ENCODE results near the gene ABCG2.

The ABCG2 gene

DNA sequence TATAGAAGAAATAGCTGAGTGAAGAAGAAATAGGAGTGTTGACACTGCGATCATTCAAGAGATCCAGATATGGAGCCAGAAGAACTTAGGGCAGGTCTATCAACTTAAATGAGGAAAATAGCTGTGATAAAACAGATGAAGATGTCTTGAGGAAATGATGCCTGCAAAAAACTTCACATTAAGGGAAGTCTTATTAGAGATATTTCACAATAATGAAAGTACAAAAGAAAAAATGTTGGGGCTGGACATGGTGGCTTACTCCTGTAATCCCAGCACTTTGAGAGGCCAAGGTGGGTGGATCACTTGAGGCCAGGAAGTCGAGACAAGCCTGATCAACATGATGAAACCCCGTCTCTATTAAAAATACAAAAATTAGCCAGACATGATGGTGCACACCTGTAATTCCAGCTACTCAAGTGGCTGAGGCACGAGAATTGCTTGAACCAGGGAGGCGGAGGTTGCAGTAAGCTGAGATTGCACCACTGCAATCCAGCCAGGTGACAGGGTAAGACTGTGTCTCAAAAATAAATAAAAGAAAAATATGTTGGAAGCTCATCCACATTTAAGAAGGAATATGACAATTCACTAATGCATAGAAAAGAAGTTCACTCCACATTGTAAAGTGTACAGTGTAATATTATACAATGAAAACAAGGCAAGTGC lies 94.7 kb downstream of the ABCG2 start:
- no peak for DNase-seq (ENCODE audit: low spot score)

DNA sequence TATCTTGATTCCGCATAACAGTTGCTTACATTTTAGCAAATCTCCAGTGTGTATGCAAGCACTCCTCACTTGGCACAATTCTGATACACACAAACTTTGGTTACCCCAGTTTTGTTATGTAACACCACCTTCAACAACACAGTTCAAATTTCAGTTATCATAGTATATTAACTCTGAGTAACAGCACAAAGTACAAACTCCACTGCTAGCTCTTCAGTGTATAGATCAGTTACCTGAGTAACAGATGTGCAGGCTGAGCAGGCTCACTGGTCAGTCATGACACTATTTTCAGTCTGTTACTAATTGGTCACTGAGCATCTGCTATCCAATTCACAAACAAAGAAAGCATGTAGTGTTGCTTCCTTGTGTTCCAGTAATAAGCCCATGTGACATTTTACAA lies 95.6 kb downstream of the ABCG2 start:
- DNase-seq (ENCODE audit: low spot score) = no peak

DNA sequence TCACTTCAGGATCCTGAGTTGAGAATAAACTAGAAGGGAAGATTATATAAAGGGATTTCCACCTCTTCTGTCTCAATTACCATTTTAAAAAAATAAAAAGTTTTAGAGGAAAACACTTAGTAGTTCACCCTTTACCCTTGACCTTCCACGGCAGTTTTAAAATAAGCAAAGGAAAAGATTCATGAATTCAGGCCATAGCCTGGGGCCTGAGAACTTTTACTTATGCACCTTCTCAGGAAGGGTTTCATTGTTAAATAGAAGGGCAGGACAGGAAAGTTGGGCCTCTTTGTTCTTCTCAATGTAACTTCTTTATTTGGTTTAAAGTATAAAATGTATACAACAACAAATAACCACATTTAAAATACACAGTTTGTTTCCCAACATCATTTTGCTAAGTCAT lies 96.1 kb downstream of the ABCG2 start:
- no peak for DNase-seq (ENCODE audit: low spot score)

DNA sequence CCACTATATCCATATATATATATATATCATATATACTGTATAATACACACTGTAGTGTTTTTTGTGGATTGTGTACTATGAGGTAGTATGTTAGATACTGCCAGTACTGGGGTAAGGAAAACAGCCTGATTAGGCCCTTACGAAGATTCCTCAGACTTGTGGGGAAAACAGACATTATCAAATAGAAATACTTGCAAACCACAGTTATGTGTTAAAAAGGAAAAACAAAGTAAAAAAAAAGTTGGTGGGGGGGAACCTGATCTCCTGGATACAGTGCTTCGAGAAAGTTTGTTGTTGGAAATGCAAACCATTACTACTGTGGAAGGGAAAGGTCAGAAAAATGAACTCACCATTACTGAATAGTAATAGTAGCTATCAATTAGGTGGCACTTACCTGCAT lies 98.0 kb downstream of the ABCG2 start:
- no peak for DNase-seq (ENCODE audit: low spot score)

DNA sequence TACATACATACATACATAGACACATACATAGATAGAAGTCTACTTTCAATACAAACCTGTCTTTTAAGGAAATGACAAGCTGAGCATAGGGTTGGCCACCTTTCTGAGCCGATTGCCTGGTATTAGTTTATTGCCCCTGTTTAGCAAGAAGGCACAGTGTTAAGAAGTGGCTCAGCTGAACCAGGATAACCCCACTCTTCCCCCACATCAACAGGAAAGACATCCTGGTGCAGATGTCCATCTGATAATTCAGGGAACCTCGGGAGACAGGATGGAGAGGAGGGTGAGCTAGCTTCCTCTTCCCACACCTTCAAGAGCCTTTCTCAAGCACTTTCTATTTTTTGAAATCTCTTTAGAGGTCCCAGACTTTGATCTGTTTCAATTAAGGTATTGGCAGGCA lies 98.7 kb downstream of the ABCG2 start:
- no peak for DNase-seq (ENCODE audit: low spot score)

DNA sequence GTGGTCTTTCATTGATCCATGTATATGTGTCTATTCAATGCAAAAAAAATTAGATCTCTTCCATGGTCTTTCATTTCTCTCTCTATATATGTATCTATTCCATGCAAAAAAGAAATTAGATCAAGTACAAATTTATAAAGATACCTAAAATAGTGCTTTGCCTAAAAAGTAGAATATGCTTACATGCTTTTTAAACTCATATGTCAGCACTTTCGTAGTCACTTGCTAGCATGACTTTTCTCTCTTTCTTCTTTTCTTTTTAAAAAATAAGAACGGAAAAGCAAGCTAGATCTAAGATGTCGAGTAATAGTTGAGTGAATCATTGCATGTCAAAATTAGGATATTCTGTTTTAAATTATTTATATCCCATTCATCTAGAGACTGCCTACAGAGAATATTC lies 100.1 kb downstream of the ABCG2 start:
- DNase-seq (ENCODE audit: low spot score) = no peak

DNA sequence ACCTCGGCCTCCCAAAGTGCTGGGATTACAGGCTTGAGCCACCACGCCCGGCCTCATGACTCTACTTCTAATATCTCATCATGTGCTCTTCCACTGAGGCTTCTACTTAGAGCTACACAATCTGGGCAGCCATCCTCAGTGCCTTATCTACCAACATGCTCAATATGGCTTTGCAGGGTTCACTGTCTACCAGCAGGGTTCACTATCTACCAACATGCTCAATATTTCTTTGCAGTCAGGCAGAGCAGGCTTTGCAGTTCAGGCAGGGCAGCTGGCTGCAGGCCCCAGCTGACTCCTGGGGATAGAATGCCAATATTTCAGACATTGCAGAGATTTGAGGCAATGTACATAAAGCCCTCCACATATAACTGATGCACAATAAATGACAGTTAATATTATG lies 103.5 kb downstream of the ABCG2 start:
- peak; percentile 64 for DNase-seq (ENCODE audit: low spot score)

DNA sequence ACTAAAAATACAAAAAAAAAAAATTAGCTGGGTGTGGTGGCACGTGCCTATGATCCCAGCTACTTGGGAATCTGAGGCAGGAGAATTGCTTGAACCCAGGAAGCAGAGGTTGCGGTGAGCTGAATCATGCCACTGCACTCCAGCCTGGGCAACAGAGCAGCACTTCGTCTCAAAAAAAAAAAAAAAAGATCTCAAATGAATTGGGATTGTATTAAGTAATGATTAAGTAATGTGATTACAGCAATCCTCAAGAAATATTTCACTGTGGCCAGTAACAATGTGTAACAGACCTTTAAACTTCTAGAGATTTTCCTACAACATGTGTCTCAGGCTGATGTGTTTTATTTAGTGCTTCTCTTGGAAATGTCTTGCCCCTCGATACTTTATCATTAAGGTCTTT lies 104.2 kb downstream of the ABCG2 start:
- no peak for DNase-seq (ENCODE audit: low spot score)

DNA sequence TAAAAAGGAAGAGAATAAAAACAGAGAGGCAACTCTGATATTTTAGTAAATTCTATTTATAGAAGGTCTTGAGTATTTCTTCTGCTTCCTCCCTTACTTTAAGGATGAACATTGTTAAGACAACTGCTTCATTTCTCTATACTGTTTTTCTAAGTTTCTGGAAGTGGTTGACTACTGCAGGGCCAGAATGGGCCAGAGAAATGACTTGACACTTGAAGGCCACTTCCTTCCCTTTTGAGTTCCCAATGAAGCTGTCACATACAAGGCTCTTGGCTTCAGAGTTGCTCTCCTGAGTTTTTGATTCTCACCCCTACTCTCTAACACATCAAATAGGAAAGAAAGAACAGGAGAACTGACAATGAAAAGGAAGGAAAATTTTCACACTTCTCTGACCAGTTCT lies 113.4 kb downstream of the ABCG2 start:
- no peak for DNase-seq (ENCODE audit: low spot score)

DNA sequence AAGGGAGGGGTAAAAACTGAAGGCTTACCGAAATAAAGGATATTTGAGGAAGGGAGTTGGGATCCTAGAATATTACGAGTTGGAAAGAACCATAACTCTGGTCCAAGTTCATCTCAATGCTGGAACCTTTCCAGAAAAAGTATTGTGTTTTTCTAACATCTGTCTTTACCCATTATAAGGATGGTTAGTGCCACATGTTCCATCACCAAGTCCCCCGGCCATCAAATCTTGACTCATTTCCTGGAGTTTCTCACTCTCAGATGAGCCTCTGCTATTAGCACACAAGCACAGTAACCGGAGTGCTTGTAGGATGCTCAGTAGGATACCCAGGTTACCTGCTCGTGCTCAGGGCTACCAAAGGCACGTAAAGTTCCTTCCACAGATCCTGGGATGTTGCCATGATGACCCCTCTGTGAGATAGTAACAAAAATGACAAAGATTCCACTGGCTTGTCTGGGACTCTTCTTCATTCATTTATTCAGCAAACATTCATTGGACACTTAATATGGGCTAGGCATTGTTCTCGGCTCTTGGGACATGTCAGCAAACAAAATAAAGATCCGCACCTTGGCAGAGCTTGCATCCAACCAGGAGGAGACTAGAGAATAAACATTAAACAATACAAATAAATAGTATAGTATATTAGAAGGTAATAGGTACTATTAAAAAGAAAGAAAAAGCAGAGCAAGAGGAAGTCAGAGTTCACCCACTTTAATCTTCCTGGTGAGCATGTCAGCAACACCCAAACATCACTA lies 114.7 kb downstream of the ABCG2 start:
- no peak for DNase-seq (ENCODE audit: low spot score)

DNA sequence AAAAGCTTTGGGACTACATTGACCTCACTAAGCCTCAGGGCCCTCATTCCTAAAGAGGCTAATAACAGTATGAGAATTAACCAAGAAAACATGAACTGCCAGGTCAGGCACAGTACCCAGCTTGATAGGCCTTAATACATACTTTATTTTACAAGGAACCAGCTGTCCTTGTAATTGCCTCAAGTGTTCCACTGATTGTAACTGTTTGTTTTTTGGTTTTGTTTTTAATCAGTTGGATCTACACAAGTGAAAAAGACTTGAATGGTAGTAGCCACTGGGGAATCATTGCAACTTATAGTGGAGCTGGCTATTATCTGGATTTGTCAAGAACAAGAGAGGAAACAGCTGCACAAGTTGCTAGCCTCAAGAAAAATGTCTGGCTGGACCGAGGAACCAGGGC lies 115.4 kb downstream of the ABCG2 start:
- DNase-seq (ENCODE audit: low spot score) = no peak

DNA sequence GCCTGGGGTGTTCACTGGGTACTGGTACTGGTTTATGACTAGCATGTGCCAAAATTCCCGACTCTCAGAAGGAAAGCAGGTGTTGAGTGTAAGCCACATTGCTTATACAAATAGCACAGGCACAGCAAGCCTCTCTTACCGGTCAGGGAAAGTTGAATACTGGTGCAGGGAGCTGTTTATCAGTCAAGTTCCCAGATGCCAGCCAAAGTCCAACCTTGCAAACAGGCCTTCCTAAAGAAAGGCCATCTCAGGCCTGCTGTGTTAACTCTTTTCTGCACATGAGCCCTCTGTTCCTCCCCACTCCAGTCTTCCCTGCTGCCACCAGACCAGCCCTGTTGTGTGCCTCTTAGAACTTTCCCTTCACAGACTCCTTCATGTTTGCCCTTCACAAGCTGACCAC lies 116.8 kb downstream of the ABCG2 start:
- no peak for DNase-seq (ENCODE audit: low spot score)

DNA sequence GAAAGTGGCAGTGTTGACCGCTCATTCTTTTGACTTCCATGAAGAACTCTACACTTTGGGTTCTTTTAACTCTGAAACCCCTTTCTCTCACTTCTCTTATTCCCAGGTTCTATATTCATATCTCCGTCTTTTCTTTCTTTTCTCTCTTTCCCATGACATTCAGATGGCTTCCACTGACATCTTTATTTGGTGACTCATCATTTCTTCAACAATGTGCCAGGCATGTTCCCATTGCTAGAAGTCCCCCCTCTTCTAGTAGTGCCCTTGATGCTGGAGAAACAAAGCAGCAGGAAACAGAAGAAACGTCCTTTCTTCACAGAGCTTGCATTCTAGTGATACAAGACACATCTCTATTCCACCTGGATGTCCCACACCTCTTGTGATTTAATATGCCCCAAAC lies 117.7 kb downstream of the ABCG2 start:
- no peak for DNase-seq (ENCODE audit: low spot score)
